ENCODE data around the gene TLNRD1.

TLNRD1 gene

DNA sequence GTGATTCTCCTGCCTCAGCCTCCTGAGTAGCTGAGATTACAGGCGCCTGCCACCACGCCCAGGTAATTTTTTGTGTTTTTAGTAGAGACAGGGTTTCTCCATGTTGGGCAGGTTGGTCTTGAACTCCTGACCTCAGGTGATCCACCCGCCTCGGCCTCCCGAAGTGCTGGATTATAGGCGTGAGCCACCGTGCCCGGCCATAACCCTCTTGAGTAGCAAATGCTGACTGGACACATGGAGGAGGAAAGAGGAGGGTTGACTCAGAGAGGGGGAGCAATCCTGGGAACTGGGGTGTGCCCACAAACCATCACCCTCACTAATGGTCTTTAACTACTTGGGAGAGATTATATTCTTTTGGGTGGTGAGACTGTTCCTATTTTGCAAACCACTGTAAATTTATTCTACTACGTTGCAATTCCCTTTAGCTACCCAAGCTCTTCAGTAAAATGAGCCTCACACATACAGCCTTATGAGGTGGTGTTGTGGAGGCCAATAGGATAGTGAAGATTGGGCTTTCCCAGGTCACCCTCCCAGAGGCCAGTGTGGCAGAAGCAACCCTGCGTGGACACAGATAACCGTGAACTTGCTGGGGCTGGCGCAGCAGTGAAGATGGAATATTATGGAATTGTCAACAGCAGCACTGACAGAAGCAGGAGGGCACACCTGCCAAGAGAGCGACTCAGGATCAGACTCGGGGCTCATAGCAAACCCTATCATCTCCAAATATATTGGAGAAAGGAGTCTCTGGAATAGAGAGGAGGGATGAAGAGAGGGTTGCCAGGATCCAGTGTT, 37.4 kb downstream of the TLNRD1 start:
- TF ChIP-seq, protein P1, sequence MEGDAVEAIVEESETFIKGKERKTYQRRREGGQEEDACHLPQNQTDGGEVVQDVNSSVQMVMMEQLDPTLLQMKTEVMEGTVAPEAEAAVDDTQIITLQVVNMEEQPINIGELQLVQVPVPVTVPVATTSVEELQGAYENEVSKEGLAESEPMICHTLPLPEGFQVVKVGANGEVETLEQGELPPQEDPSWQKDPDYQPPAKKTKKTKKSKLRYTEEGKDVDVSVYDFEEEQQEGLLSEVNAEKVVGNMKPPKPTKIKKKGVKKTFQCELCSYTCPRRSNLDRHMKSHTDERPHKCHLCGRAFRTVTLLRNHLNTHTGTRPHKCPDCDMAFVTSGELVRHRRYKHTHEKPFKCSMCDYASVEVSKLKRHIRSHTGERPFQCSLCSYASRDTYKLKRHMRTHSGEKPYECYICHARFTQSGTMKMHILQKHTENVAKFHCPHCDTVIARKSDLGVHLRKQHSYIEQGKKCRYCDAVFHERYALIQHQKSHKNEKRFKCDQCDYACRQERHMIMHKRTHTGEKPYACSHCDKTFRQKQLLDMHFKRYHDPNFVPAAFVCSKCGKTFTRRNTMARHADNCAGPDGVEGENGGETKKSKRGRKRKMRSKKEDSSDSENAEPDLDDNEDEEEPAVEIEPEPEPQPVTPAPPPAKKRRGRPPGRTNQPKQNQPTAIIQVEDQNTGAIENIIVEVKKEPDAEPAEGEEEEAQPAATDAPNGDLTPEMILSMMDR (IDR thresholded peaks at IDR 0.05; ENCODE audit: borderline replicate concordance, control extremely low read depth, extremely low read depth, insufficient read depth, missing control alignments), result no peak
- in situ Hi-C loops (cut with MboI; ENCODE audit: low sequenced_read_pairs, unreplicated experiment), result no loop called here
- DNase-seq (ENCODE audit: low spot score), result no peak

DNA sequence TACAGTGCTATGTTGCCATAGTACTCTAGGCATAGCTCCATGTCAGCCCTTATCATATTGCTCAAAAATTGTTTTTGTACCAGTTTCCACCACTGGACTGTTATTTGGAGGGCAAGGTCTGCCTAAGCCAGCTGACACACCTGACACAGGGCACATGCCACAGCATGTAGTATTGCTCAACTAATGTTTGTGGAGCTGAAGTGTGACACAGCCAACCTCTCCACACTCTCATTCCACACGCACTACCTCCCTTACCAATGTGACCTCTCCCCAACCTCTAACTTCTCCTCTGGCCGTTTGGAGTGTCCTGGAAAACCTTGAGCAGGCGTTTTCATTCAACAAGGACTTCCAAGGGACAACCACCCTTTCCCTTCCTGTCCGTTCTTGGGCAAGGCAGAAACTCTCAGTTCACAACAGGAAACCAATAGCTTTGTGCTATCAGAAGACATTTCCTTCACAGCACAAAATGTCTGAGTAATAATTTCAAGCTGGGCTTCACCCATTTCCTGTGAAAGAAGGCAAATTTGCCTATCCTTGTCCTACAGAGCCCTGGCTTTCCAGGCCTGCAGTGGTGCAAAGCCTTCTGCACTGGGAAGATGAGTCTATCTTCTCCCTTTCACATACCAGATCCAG, 38.4 kb downstream of the TLNRD1 start:
- DNase-seq (ENCODE audit: low spot score), result no peak
- in situ Hi-C loops (cut with MboI; ENCODE audit: low sequenced_read_pairs, unreplicated experiment), result no loop called here

DNA sequence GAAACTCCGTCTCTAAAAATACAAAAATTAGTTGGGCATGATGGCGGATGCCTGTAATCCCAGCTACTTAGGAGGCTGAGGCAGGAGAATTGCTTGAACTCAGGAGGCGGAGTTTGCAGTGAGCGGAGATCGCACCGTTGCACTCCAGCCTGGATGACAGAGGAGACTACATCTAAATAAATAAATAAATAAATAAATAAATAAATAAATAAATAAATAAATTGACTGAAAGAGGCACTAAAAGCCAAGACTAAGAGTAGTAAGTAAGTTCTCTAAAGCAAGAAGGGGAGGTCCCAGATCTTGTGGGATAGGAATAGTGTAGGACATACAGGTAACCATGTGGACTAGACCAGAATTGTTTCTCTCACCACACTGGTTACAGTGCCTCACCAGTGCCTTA, 40.0 kb downstream of the TLNRD1 start:
- DNase-seq (ENCODE audit: low spot score), result no peak
- in situ Hi-C loops (cut with MboI; ENCODE audit: low sequenced_read_pairs, unreplicated experiment), result no loop called here
- TF ChIP-seq, protein P1 (IDR thresholded peaks at IDR 0.05; ENCODE audit: borderline replicate concordance, control extremely low read depth, extremely low read depth, insufficient read depth, missing control alignments), result no peak

More for the DNA sequence above, 38.4 kb downstream of the TLNRD1 start:
- TF ChIP-seq, protein P1 (IDR thresholded peaks at IDR 0.05; ENCODE audit: borderline replicate concordance, control extremely low read depth, extremely low read depth, insufficient read depth, missing control alignments), result no peak

DNA sequence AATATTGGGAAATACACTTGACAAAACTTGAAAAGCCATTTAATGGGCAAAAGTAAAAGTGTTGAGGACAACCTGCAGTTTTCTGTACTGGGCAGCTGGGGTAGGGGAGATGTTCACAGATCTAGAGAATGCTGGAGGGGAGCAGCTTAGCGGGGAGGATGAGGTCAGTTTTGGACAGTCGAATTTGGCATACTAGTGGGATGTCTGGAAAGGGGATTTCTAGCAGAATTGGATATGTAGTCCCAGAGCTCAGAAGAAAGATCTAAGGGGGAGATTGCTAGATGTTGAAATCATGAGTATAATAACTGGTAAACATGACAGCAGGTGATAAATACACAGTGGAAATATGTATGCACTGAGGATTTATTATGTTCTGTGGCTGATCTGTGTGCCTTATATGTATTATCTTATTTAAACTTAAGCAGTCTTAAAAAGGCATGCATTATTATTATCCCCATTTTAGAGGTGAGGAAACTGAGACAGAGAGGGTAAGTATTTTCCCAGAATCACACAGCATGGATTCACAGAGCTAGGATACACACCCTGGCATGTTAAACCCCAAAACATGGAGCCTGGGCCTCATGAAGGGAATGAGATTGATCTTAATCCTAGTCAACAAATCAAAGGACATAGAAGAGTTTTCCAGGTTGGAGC, 42.7 kb downstream of the TLNRD1 start:
- DNase-seq (ENCODE audit: low spot score), result no peak
- in situ Hi-C loops (cut with MboI; ENCODE audit: low sequenced_read_pairs, unreplicated experiment), result no loop called here
- TF ChIP-seq, protein P1 (IDR thresholded peaks at IDR 0.05; ENCODE audit: borderline replicate concordance, control extremely low read depth, extremely low read depth, insufficient read depth, missing control alignments), result no peak

DNA sequence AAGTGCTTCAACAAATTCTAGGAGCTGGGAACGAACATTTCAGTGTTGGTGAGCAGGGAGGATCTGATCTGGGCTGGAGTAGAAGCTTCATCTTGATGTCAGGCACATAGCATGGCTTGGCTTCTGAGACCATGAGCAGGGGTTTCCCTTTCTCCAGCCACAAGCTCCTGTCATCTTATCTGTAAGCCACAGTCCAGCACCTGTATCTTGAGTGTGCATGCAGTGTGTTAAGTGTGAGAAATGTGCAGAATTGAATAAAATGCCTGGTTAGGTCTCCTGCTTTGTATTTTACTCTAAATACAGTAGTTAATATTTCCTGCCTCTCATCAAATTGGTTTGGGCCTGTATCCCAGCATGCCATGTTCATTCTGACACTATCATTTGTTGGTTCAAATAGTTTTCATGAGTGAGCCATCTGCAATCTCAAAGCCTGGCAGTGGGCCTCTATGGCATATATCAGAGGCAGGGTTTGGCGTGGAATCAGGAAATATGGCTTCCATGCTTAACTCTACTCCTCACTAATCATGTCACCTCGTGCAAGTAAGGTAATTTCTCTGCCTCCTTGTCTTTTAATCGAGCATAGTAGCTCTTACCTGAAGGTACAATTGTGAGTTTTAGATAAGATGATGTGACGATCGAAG, 43.3 kb downstream of the TLNRD1 start:
- in situ Hi-C loops (cut with MboI; ENCODE audit: low sequenced_read_pairs, unreplicated experiment), result no loop called here
- DNase-seq (ENCODE audit: low spot score), result no peak
- TF ChIP-seq, protein P1 (IDR thresholded peaks at IDR 0.05; ENCODE audit: borderline replicate concordance, control extremely low read depth, extremely low read depth, insufficient read depth, missing control alignments), result no peak

DNA sequence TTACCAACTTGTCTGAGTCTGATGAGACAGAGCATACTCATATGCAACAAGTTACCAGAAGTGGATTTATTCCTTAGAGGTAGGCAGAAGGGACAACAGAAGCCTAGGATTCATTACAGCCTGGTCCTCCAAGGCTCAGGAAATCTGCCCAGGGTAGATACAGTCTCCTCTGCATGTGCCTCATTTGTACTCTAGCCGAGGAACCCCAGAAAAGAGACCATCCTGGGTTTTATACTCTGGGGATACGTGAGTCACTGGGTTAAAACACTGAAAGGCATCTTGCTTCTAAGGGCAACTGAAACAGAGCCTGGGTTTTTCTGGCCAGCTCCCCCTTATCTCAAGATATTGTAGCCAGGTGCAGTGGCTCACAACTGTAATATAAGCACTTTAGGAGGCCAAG, 45.6 kb downstream of the TLNRD1 start:
- no peak for DNase-seq (ENCODE audit: low spot score)
- TF ChIP-seq, protein P1 (IDR thresholded peaks at IDR 0.05; ENCODE audit: borderline replicate concordance, control extremely low read depth, extremely low read depth, insufficient read depth, missing control alignments), result no peak
- in situ Hi-C loops (cut with MboI; ENCODE audit: low sequenced_read_pairs, unreplicated experiment), result no loop called here

Data from GM13976 (cell line).